T-helper 9 cell (primary cell): ENCODE data around the gene MED26.
A peak's percentile ranks its signal among the peaks of the same experiment; 100 is the strongest.

Source experiments
- DNase-seq: peaks from one replicate; pipeline ENCODE4 v3.0.0-alpha.2; 2020

Gene MED26

GRCh38 chr19:16611121-16611520 is 16.9 kb downstream of the MED26 start:
- no peak for DNase-seq

- no peak for DNase-seq
Measured at GRCh38 chr19:16609511-16610200, 18.3 kb downstream of the MED26 start.

GRCh38 chr19:16608290-16608739 is 19.7 kb downstream of the MED26 start:
- DNase-seq: no peak

- DNase-seq: no peak
Measured at GRCh38 chr19:16607819-16608218, 20.2 kb downstream of the MED26 start.

GRCh38 chr19:16605553-16605994 is 22.4 kb downstream of the MED26 start:
- DNase-seq: no peak

GRCh38 chr19:16605115-16605514 is 22.9 kb downstream of the MED26 start:
- DNase-seq: no peak

GRCh38 chr19:16604615-16605014 is 23.4 kb downstream of the MED26 start:
- DNase-seq: no peak

GRCh38 chr19:16603090-16603489 is 24.9 kb downstream of the MED26 start:
- DNase-seq: no peak

GRCh38 chr19:16601378-16602052 is 26.5 kb downstream of the MED26 start:
- DNase-seq: no peak

GRCh38 chr19:16600824-16601223 is 27.2 kb downstream of the MED26 start:
- DNase-seq: no peak

- DNase-seq: no peak
Measured at GRCh38 chr19:16599655-16600346, 28.2 kb downstream of the MED26 start.

- DNase-seq: no peak
Measured at GRCh38 chr19:16598848-16599247, 29.2 kb downstream of the MED26 start.

- no peak for DNase-seq
Measured at GRCh38 chr19:16596399-16596798, 31.6 kb downstream of the MED26 start.

GRCh38 chr19:16595097-16595496 is 32.9 kb downstream of the MED26 start:
- DNase-seq: no peak

- peak; percentile 23 for DNase-seq
Measured at GRCh38 chr19:16594681-16595091, 33.3 kb downstream of the MED26 start.

- DNase-seq: peak; percentile 35
Measured at GRCh38 chr19:16594131-16594586, 33.8 kb downstream of the MED26 start.

GRCh38 chr19:16593181-16593580 is 34.8 kb downstream of the MED26 start:
- no peak for DNase-seq

- DNase-seq: no peak
Measured at GRCh38 chr19:16591803-16592556, 36.0 kb downstream of the MED26 start.

GRCh38 chr19:16590876-16591802 is 36.9 kb downstream of the MED26 start:
- DNase-seq: no peak

- no peak for DNase-seq
Measured at GRCh38 chr19:16589917-16590316, 38.1 kb downstream of the MED26 start.

- DNase-seq: no peak
Measured at GRCh38 chr19:16588824-16589577, 39.0 kb downstream of the MED26 start.
